VCaP (cell line): ENCODE data around the gene GMPPB.

Experiments used
- H3K27ac ChIP-seq: fragments of 450-650 bp; 2 replicates; pipeline ENCODE4 v1.5.1; 2017
- TF ChIP-seq, protein P1 (sequence below): fragments of 450-650 bp; conservative IDR thresholded peaks from 2 replicates; pipeline ENCODE4 v1.5.1; 2017; ENCODE audit warnings: mild to moderate bottlenecking, moderate library complexity

The GMPPB gene

GRCh38 chr3:49727924-49728361 lies 4.2 kb upstream of the GMPPB start:
- H3K27ac ChIP-seq: no peak overlapping the region
- TF ChIP-seq, protein P1, sequence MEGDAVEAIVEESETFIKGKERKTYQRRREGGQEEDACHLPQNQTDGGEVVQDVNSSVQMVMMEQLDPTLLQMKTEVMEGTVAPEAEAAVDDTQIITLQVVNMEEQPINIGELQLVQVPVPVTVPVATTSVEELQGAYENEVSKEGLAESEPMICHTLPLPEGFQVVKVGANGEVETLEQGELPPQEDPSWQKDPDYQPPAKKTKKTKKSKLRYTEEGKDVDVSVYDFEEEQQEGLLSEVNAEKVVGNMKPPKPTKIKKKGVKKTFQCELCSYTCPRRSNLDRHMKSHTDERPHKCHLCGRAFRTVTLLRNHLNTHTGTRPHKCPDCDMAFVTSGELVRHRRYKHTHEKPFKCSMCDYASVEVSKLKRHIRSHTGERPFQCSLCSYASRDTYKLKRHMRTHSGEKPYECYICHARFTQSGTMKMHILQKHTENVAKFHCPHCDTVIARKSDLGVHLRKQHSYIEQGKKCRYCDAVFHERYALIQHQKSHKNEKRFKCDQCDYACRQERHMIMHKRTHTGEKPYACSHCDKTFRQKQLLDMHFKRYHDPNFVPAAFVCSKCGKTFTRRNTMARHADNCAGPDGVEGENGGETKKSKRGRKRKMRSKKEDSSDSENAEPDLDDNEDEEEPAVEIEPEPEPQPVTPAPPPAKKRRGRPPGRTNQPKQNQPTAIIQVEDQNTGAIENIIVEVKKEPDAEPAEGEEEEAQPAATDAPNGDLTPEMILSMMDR: no peak

- TF ChIP-seq, protein P1: no peak
- no peak overlapping the region for H3K27ac ChIP-seq
Observed at GRCh38 chr3:49727154-49727923, 3.6 kb upstream of the GMPPB start.

GRCh38 chr3:49725906-49726681 lies 2.3 kb upstream of the GMPPB start:
- TF ChIP-seq, protein P1: no peak
- peak overlapping the region; percentile 93 for H3K27ac ChIP-seq

- H3K27ac ChIP-seq: peak overlapping the region; percentile 93
- TF ChIP-seq, protein P1: no peak
Observed at GRCh38 chr3:49724586-49724985, 835 bp upstream of the GMPPB start.

GRCh38 chr3:49723296-49723627 lies 489 bp downstream of the GMPPB start:
- TF ChIP-seq, protein P1: no peak
- H3K27ac ChIP-seq: peak overlapping the region; percentile 93

GRCh38 chr3:49722896-49723295 lies 855 bp downstream of the GMPPB start:
- peak overlapping the region; percentile 93 for H3K27ac ChIP-seq
- TF ChIP-seq, protein P1: no peak

DNA sequence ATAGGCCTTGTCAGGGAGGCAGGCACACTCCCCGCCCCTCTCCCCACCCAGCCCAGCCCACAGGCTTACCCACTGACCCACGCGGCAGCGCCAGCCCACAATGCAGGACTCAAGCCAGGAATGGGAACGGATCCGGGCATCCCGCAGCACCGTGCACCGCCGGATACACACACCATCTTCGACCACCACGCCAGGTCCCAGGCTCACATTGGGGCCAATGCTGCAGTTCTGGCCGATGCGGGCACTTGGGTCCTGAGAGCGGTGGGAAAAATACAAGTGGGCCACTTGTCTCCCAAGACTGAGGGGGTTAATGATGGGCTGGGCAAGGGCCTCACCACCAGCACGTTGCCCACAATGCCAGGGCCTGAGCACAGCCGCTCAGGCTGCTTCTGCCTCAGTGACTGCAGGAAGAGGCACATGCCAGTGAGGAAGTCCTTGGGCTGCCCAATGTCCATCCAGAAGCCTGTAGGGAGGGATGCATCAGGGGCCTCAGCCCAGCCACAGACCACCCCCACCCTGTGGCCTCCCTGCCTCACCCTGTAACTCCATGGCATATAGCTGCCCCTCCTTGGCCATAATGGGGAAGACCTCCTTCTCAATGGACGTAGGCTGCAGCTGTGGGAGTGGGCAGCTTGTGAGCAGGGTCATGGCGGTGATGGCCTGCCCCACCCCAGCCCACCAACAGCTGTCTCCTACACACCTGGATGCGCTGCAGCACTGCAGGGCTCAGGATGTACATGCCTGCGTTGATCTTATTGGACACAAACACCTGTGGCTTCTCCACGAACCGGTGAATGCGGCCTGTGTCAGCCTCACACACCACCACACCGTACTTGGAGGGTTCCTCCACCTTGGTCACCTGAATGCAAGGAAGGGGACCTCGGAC lies 1.6 kb downstream of the GMPPB start:
- H3K27ac ChIP-seq: peak overlapping the region; percentile 93
- TF ChIP-seq, protein P1: no peak
